Hypothalamus (tissue), 51 donors: ENCODE results near the gene SNX20.
A peak's percentile ranks its signal among the peaks of the same experiment; 100 is the strongest.

Source experiments
- DNase-seq, 51 donors: peaks; one replicate each; lab custom pipeline; 2025; lab: John Stamatoyannopoulos, UW

SNX20 gene

DNA sequence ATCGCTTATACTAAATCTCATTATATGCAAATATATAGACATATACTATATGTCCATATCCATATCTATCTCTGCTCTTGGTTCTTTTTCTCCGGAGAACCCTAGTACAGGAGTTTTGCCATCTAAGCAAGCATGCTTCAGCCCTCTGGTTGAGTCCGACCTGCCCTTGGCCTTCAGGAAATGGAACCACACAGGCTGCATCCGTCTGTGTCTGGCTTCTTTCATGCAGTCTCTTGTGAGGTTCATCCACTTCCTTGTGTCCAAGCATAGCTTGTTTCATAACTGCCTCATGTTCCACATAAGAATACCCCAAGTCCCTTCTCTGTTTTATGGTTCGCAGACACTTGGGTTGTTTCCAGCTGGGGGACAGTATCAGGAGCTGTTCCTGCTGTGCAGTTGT lies 16.8 kb downstream of the SNX20 start:
- DNase-seq, result peak in 1 of 51 donors; percentile 2

DNA sequence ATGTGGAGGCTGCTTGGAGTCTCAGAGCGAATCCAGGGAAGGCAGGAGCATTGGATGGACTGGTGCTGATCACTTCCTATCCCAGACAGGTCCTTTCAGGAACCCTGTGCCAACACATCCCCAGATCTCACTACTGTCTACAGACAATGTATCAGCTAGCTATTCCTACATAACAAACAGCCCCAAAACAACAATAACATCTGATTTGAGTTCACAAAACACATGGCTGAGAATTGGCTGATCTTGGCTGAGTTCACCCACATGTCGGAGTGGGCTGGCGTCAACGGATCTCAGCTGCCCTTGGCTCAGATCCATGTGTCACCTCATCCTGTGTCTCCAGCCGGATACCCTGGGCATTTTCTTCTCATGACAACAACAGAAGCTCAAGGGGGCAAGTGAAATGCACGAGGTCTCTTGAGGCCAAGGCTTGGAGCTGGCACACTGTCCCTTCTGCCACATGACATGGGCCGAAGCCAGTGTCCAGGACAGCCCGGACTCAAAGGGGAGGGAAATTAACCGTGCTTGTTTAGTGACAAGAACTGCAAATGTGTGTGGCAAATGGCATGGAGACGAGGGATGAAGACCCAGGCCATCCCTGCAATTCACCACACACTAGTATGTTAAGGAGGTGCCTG lies 18.7 kb downstream of the SNX20 start:
- DNase-seq, result no peak

DNA sequence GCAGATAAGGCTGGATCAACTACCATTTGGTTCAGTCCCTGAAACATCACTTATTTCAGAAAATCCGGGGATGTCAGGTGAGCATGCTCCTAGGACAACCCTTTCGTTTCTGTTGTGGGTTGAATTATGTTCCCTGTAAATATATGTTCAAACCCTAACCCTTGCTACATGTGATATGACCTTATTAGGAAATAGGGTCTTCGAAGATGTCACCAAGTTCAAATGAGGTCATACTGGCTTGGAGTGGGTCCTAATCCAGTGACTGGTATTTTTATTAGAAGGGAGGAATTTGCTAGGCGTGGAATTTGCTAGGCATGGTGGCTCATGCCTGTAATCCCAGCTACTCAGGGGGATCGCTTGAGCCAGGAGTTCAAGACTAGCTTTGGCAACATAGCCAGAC lies 21.3 kb downstream of the SNX20 start:
- no peak for DNase-seq

DNA sequence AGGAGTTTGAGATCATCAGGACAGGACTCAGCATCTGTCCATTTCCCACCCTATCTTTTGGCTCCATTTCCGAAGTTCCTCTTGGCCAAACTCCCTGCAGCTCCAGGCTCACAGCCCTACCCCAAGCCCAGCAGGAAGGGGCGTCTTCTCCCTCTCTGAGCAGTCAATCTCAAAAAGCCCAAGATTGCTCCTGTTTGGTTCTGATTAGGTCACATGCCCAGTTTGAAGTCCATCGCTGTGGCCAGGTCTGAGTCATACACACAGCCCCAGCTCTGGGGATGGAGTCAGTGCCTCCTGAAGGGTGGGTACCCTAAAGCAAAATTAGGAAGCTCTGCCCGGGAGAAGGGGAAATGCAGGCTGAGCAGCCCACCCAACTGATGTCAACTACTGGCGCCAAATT lies 23.9 kb downstream of the SNX20 start:
- DNase-seq, result no peak

DNA sequence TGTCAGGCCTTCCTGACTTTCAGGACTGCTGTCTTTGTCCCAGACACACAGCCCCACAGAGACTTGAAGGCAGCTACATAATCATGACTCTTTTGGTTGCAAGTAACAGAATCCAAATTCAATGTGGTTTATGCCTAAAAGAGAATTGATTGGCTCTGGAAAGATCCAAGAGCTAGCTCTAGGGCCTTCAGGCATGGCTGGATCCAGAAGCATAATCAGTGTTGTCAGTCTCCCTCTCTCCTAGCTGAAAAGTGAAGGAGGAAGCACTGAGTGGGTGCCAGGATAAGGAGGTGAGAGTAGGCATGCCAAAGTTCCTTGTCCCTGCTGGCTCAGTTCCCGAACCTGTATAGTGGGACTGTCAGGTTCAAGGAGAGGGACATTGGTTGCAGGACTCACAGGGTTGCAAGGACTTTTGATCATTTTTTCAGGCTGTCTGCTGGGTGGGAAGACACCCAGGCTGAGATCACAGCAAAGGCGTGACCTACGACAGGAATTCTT lies 25.5 kb downstream of the SNX20 start:
- no peak for DNase-seq

DNA sequence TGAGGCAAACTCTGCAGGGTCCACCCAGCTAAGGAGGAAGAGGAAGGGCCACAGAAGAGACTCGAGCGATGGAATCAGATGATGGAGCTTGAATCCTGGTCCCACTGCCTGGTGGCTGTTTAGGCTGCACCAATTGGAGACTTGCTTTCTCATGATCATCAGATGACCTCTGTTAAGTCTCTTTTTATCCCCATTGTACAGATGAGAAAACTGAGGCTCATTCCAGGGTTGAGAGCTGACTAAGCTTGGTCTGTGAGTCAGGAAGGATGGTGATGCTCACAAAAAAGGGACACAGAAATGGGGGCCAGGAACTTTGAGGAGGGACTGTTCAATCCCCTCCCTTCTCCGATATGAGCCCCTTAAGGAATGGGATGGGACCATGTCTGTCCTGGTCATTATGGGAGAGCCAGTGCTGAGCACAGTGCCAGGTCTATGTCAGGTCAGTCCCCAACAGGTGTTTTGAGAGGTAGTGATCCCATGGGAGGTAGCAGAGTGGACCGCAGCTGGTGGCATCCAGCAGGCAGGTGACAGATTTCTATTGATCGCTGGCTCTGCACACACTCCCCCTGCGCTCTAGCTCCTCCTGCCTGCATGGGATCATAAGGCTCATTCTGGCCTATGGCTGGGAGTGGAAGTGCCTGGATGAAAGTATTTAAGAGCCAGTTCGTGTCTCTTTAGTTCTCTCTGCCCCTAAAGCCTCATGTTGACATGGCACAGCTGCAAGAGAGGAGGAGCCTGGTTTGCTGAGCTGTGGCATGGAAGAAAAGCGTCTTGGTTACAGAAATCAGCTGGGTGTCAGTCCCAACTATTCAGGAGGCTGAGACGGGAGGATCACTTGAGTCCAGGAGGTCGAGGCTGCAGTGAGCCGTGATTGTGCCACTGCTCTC lies 27.2 kb downstream of the SNX20 start:
- no peak for DNase-seq

DNA sequence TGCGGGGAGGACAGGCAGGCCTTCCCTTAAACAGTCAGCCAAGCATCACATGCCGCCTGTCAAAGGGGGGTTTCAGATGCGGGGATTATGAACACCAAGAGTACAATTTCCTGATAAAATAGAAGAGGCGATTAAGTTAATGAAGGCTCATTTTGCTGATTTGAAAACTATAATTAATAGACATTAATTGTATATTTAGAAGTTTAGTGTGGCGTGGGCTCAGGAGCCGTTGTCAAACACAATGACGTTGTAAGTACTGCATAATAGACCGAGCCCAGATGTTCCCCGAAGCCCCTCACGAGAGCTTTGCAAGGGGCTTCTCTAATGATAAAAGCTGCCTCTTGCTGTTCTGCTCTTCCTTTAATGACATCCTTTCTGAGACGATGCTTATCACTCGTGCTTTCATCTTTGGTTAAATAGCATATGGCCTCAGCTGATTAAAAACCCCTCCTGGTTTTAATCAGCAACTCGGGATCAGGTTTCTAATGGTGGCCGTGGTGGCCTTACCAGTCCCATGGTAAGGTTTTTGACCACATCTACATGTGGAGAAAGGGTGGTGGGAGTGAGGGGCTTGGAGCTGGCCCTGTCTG lies 28.2 kb downstream of the SNX20 start:
- DNase-seq, result no peak

DNA sequence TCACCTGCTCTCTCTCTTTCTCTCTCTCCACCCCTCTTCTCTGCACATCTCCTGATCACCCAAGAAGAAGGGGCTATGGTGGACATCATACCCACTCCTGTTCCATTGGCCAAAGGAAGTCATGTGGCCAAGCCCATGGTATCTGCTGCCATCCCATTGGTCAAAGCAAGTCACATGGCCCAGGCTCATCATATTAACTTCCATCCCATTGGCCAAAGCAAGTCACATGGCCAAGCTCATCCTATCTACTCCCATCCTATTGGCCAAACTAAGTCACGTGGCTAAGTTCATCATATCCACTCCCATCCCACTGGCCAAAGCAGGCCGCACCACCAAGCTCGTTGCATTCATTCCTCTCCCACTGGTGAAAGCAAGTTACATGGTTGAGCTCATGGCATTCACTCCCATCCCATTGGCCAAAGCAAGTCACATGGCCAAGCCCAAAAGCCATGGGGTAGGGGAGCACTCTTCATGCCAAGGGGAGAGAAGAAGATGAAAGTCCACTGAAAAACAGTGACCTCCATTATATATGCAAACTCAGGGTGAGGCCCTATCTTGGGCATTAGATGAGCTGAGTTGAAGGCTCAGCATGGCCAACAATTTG lies 29.2 kb downstream of the SNX20 start:
- DNase-seq, result no peak

DNA sequence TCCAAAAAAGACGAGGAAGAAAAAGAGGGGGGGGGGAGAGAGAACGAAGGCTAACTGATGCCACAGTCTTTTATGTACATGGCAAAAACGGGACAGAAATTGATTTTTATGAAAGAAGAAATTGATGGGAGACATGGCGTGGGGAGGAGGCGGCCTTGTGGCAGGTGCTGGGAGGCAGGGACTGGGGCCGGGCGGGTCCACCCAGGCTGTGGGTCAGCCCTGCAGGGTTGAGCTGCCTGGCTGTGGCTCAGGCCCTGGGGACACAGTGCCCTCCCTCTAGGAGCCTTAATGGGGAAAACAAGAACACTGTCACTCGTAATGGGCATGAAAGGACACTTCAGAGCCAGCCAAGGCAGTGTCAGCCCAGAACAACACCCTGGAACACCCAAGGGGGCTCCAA lies 34.8 kb downstream of the SNX20 start:
- no peak for DNase-seq

DNA sequence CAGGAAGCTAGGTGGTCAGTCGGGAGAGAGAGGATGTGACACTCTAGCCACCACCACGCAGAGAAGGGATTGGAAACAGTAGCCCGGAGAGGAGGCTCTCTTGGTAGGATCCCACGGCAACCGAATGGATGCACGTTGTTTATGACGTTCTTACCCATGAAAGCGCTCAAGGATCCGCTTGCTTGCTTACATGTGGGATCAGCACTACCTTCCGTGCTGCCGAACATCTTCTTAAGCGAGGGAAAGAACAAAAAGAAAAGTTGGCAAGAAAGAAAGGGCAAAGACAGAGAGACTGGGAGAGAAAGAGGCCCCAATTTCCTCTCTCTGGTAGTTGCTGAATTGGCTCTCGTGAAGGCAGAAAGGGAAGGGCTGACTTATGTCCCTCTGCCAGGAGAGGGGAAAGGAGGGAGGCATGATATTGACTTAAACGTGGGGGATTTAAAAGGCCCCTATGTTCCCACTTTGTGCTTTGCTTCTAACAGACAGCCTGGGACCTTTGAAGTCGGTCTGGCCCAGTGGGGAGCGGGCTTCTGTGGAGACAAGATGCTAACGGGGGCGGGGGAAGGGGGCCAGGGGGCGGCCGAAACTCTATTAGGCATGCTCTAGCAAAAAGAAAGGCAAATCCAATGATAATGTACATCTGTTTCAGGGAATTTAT lies 35.4 kb downstream of the SNX20 start:
- no peak for DNase-seq

DNA sequence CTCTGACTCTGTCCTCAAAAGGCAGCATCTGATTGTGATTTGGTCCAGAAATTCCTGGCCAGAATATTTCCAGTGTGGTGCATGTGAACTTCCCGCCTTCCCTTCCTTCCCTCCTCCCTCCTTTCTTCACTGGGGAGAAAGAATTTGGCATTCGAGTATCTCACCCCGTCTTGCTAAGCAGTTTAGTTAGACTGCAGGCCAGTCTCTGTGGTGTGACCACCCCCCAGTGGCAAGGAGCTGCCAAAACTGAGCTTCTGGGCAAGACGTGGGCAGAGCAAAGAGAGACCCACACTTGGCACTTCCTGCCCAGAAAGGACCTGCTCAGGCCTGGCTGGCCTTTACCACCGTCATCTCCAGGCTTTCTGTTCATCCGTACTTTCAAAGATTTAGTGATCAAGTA lies 36.4 kb downstream of the SNX20 start:
- DNase-seq, result peak in 30 of 51 donors; percentile 2 to 56 (median 18)

DNA sequence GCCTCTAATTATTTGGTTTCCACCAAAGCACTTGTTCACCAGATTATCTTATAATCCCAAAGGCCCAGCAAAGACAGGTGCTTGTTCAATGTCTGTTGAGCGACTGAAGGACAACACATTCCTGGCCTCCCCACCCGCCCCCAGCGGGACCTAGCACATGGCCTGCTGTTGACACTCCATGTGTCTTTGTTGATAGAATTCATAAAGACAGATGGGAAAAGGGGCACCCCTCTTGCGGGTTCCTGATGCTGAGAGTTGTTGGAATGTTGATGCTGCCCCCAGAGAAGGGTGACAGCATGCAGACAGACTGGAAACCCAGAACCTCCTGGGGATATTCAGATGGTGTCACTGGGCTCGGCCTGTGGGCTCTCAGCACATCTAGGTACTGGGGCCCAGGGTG lies 36.9 kb downstream of the SNX20 start:
- DNase-seq, result no peak

DNA sequence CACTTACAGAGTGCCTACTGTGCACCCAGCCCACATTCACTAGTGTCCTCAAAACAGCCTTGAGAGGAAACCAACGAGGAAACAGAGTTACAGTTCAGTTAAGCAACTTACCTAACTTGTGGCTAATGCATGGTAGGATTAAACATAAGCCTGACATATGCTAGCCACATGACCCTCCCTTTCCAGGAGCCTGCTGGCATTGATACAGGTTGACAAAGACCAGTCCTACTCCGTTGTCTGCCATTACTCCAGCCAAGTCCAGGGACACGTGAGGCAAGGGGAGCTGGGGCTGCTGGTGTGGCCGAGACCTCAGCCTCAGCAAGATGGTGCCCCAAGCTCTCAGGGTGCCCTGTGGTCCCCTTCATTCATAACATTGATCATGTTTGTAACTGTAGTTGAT lies 37.9 kb downstream of the SNX20 start:
- no peak for DNase-seq

DNA sequence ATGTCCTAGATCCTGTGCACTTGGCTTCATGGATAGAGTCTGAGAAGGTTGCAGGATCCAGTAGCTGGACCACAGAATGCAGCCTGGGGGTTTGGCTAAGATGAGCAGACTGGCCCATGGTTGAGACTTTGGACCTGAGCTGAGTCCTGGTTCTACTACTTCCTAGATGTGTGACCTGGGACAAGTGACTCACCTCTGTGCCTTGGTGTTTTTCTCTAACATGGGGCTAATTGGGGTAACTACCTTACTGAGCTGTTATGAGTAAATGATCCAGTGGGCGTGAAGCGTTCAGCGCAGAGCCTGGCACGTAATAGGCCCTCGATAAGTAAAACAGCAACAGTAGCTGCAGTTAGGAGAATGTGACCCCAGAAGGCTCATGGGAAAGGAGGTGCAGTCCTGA lies 38.8 kb downstream of the SNX20 start:
- DNase-seq, result no peak

DNA sequence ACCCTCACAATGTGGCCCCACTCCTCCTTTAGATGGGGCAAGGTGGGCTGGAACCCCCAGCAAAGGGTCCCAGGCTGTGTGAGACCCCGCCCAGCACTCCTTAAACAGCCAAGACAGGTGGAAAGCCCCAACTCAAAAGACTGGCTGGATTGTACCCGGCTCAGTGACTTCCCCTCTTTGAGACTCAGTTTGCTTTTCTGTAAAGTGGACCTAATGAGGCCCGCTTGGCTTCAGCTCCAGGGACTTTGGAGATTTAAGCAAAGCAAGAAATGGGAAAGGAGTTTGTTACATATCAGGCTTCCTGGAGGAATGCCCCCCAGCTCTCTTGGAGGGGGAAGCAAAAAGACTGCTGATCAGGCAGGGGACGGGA lies 39.3 kb downstream of the SNX20 start:
- DNase-seq, result no peak

DNA sequence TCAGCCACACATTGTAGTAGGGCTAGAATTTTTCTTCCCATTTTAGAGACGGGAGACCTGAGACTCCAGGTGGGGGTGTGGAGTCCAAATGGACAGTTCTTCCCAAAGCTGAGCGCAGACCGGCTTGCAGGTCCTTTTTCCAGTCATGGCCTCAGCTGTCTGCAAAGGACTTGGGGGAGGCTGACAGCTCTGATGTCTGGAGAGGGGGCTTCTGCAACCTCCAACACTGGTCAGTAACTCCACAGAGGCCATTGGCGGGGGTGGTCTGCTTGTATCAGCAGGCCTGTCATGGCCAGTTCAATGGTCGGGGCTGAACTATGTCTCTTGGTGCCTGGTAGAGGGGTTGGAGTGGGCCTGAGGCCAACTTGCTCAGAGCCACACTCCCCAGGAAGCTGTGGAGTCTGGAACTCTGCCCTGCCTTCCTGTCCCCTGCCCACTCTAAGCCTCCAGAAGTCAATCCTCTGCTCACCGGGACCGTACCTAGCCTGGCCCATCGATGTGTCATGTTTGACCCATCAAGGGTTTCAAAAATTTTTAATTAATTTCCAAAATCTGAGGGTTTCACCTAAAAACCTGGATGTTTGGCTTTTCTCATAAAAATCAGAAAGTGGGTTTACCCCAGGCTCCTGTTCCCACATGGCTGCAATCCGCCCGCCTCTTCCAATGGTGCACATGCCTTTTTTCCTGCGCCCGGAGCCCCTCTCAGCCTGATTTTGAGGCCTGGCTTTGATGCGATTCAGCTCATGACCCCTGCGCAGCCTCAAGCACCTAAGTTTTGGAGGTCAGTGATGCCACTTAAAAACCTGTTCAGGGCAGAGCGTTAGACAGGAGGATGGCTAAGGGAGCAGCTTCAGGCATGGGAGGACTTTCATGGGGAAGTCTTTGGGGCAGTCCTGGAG lies 39.9 kb downstream of the SNX20 start:
- DNase-seq, result no peak

DNA sequence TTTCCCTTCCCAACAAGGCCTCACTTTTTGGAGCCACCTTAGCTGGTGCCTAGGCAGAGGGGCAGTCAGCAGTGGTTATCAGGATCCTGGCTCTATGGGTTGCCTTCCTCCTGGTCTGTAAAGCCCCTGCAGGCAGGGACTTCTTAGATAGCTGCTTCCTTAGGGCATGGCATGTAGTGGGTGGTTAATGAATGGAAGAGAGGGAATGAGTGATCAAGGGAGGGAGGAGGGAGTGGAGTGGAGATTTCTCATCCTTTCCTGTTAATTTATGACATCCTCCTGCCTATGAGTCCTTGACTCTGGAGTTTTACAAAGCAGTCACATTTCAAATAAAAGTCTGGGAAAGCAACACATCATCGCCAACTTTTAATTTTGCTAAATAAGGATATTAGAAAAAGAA lies 40.7 kb downstream of the SNX20 start:
- no peak for DNase-seq

DNA sequence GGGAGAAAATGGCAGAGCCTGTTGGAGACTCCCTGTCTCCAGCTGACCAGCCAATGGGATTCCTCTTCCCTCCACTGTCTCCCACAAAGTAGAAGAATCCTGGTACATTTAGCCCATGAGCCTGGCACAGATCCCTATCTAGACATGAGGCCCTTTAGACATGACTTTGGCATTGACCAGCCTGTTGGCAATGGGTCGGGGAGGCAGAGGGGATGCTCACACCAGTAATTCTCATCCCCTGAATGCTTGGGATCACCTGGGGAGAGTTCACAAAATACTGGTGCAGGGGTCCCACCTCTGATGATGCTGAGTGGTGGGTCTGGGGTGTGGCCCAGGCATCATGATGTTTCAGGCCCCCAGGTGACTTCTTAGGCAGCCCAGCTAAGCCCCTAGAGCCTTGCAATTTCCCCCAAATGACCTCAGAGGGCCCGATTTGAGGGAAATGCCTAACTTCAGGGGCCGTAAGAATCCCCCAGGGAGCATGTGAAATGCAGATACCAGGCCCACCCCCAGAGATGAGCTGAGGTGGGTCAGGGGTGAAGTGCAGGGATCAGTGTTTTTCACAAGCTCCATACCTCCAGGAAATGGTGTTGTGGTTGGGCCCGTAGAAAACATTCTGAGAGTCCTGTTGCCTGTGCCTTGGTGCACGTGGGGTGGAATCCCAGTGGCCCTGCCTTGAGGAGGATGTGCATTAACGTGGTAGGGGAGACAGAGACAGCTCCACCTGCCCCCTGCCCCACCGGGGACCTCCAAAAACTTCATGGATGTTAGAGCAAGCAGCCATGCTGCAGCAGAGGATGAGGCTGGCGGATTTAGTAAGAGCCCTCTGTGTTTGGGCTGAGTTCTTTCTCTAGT lies 42.1 kb downstream of the SNX20 start:
- no peak for DNase-seq
